HL-60/S4 treated with retinoic acid at 250 ng/mL for 4 days and 3 days (cell line): ENCODE results near the gene OR2A14.
"Not testable (repeated sequence)": the region's sequence is repeated elsewhere in the genome, so short reads cannot be mapped to it uniquely, and the experiment has no call there.

Source experiments
- in situ Hi-C: fragments of 300-500 bp; cut with MboI; formaldehyde crosslinking; loops from 2 replicates; pipeline ENCODE4 v1.7.0; 2022; ENCODE audit warnings: low sequenced_read_pairs

The OR2A14 gene

GRCh38 chr7:144122876-144123275 lies at the start of gene OR2A14:
TSS of gene OR2A14 (plus strand) at chr7:144123176. CDS start at chr7:144129113, 5,937 bp downstream.
- in situ Hi-C loops: no loop called here

- in situ Hi-C loops: no loop called here
These were observed 48.6 kb upstream of the OR2A14 start for GRCh38 chr7:144074374-144074773.

DNA sequence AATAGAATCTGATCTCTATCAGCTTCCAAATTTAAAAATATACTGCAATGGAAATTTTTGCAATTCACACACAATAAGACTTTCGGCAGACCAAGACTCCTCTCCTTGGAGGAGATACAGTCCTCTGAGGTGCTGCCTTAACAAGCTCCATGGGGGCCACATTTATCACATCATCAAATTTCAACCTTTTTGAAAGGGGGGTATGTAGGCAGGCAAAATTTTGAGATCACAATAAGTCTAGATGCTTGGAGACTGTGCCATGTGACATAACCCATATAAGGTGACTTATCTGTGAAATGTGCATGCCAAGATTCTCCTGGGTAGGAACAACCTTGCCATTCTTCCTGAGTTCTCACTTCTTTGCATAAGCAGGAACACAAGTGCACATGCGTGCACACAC lies 37.0 kb upstream of the OR2A14 start, which contains the start of gene OR2A12:
OR2A12 (plus strand) TSS at position 301 of the 400 bp plus-strand sequence. CDS start 8,830 bp downstream, outside the sequence.
- in situ Hi-C loops: no loop called here

DNA sequence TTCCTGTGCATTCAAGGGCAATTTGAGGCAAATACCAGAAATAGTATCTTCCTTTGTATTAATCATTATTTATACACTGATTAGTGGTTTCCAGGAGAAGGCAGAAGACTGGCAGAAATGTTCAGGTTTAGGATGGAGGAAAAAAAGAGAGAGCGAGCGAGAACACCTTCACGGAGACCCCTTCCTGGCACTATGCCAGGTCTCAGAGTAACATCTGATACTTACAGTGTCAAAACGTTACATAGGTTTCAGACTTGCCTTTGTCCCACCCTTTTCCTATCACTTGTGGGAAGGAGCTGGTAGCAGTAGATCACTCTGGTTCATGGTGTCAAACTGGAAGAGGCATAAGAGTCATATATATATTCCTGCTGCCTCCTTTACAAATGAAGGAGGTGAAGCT lies 36.2 kb upstream of the OR2A14 start:
- in situ Hi-C loops: no loop called here

GRCh38 chr7:144087230-144087629 lies 35.7 kb upstream of the OR2A14 start:
- in situ Hi-C loops: no loop called here

DNA sequence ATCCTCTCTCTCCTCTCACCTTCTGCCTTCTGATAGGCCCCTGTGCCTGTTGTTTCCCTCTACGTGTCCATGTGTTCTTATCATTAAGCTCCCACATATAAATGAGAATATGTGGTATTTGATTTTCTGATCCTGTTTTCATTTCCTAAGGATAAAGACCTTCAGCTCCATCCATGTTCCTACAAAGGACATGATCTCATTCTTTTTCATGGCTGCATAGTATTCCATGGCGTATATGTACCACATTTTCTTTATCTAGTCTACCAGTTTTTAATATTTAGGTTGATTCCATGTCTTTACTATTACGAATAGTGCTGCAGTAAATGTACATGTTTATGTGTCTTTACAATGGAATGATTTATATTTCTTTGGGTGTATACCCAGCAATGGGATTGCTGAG lies 32.3 kb upstream of the OR2A14 start:
- in situ Hi-C loops: no loop called here

GRCh38 chr7:144098776-144099175 lies 24.2 kb upstream of the OR2A14 start:
- in situ Hi-C loops: no loop called here

DNA sequence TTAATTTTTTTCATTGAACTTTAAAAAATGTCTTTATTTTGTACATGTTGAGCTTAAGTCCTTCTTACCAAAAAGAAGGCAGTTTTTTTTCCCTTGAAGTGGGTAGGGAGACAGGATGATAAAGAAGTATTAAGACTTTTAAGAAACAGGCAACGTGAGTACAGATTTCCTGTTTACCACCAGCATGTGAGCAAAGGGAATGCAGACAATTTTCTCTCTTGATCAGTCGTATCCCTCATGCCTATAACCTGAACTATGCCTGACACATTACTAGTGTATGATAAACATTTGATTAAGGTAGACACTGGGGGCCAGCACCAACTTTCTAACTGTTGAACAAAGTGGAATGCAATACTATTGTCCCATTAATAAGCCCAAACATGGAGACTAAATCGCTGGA lies 22.4 kb upstream of the OR2A14 start:
- in situ Hi-C loops: no loop called here

DNA sequence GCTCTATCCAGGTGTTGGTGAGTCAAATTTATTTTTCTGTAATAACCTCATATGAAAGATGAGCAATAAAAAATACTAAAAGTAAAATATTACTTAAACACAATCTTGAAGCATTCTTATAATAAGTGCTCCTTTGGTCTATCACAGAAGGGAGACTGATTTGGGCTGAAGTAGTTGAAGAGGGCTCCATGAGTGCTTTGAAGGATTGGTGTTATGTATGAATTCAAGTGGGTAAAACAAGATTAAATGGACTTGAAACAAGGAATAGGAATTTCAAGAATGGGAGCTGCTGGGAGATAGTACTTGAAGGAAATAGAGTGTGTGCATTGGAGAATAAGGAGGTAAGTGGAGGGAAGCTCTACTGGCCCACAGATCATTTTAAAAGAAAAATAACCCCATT lies 20.9 kb upstream of the OR2A14 start:
- in situ Hi-C loops: no loop called here

DNA sequence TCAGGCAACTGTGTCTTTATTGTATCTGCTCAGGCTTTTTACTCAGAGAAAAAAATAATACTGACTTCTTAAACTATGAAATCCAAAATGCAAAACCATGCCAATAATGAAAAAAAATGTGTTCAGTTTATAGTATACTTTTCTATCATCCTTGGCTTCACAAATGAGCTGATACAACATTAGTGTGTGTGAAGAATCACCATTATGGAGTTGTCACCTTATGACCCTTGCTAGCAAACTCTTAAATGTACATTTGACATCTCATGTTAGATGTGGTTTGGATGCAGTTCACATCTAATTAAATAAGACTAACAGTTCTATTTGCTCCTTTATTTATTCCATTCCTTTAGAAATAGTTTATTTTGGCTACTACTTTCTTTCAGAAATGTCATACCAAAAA lies 17.8 kb upstream of the OR2A14 start:
- in situ Hi-C loops: no loop called here

- in situ Hi-C loops: no loop called here
These were observed 13.7 kb upstream of the OR2A14 start, which contains the start of gene OR2A2 for GRCh38 chr7:144109283-144109682. TSS of gene OR2A2 (plus strand) at chr7:144109583. CDS start at chr7:144109583, 0 bp downstream.

DNA sequence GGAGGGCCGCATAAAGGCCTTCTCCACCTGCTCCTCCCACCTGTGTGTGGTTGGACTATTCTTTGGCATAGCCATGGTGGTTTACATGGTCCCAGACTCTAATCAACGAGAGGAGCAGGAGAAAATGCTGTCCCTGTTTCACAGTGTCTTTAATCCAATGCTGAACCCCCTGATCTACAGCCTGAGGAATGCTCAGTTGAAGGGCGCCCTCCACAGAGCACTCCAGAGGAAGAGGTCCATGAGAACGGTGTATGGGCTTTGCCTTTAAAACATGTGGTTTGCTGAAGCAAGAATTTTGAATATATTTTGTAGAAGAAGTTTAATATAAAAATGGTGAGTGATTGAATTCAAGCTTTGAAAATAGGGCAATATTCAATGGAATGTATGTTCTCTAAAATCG lies 12.7 kb upstream of the OR2A14 start:
- in situ Hi-C loops: no loop called here

- in situ Hi-C loops: no loop called here
These were observed 9.3 kb upstream of the OR2A14 start for GRCh38 chr7:144113651-144114050.

- in situ Hi-C loops: no loop called here
These were observed 4.6 kb upstream of the OR2A14 start for GRCh38 chr7:144118341-144118740.

DNA sequence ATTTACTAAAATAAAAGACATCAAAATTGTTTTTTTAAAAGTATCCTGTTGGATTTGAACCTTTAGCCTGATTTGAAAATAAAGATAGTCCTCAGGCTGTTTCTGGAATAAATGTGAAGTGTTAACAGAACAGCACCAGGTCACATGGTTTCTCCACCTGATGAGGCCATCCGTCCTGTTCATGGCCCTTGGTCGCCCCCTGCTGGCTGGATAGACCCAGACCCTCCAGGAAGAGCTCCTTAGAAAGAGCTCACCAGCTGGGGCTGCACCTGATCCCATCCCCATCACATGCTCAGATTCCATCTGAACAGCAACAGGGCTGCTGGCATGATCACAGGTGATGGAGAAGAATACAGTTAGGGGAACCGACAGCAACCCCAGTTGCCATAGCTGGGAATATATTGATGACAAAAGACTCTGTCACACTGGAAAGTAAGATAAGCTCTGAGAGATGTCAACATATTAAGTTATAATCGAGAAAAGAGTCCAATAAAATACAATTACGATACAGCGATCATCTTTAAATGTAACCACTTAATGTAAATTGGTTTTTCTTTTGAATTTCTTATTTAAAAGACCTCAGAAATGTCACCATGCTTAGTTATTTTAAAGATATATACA lies 4.8 kb downstream of the OR2A14 start:
- in situ Hi-C loops: no loop called here

- in situ Hi-C loops: not testable (repeated sequence)
These were observed 6.6 kb downstream of the OR2A14 start for GRCh38 chr7:144129601-144130000.

DNA sequence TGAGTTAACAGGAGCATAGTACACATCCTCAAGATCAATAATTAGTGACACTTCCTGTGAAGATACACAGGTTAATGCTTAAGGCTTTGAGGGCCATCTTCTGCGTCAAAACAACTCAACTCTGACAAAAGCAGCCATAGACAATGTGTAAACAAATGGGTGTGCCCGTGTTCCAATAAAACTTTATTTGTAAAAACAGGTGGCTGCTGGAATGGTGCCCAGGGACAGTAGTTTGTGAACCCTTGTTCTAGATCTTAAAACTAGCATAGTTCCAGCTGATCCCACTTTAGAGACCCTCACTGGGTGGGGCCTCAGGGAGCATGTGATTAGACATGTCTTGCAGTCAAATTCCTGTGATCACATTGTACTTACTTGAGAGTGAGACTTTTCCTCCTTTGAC lies 7.8 kb downstream of the OR2A14 start:
- in situ Hi-C loops: no loop called here

DNA sequence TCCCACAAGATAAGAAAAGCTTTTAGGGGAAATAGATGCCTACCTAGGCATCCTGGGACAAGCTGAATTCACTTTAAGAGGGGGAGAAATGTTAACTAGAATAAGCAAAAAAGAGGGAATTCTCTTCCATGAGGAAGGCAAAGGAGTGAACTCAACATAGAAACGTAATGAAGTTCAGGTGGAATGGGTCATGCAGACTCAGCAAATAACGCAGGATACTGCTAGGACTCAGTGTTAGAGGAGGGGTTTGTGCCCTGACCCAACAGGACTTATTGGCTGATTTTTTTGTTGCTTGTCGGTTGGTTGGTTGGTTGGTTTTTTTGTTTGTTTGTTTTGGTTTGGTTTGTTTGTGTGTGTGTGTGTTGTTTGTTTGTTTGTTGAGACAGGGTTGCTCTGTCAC lies 9.3 kb downstream of the OR2A14 start:
- in situ Hi-C loops: no loop called here

- in situ Hi-C loops: no loop called here
These were observed 10.3 kb downstream of the OR2A14 start for GRCh38 chr7:144133307-144133706.

GRCh38 chr7:144134116-144134515 lies 11.1 kb downstream of the OR2A14 start:
- in situ Hi-C loops: no loop called here

GRCh38 chr7:144137501-144137900 lies 14.5 kb downstream of the OR2A14 start:
- in situ Hi-C loops: no loop called here

- in situ Hi-C loops: no loop called here
These were observed 19.2 kb downstream of the OR2A14 start for GRCh38 chr7:144142187-144142586.

GRCh38 chr7:144144426-144144825 lies 21.4 kb downstream of the OR2A14 start:
- in situ Hi-C loops: no loop called here
